GM19467 (cell line): ENCODE data around the gene TEX51.

Source experiments
- ATAC-seq: cut with Tn5 transposase; IDR thresholded peaks from one replicate; pipeline ENCODE4 v1.9.1; 2021; ENCODE audit warnings: mild to moderate bottlenecking, moderate library complexity; ENCODE audit not compliant: unreplicated experiment

TEX51 gene

GRCh38 chr2:126877861-126878565, 20.7 kb upstream of the TEX51 start:
- ATAC-seq: no peak

- ATAC-seq: no peak
Observed at GRCh38 chr2:126878601-126879000, 20.1 kb upstream of the TEX51 start.

GRCh38 chr2:126879348-126880298, 19.1 kb upstream of the TEX51 start:
- no peak for ATAC-seq

GRCh38 chr2:126880324-126880723, 18.4 kb upstream of the TEX51 start:
- ATAC-seq: no peak

GRCh38 chr2:126880817-126881216, 17.9 kb upstream of the TEX51 start:
- ATAC-seq: no peak

DNA sequence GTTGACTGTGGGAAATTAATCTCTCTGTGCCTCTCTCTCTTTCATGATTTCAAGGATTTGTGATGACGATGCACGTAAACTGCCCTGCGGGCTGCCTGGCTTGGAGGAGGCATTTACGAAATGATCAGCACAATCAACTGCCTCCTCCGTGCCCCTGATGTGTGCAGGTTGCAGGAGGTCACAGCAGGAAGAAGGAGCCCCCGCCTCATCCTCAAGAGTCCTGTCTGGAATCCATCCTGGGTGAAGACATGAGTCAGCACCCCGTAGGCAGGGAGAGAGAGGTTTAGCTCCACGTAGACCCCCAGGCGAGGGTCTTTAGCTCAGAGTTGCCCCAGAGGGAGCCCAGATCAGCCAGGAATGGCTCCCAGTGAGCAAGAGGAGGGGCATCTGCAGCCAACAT, 17.1 kb upstream of the TEX51 start:
- ATAC-seq: no peak

DNA sequence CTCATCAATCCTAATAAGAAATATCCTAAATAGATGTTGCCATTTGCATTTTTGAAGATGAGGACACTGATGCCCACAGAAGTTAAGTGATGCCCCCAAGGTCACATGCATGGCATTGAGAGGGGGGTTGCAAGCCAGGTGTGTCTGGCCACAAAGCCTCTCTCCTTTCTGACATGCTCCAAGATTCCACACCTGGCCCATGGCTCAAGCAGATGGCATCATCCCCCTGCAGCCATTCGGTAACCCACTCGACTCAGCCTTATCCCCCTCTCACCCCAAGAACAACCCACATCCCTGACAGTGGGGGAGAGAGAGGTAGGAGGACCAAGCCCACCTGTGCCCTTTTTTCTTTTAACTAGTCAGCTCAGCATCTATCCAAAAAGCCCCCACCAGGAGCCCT, 16.5 kb upstream of the TEX51 start:
- ATAC-seq: no peak

DNA sequence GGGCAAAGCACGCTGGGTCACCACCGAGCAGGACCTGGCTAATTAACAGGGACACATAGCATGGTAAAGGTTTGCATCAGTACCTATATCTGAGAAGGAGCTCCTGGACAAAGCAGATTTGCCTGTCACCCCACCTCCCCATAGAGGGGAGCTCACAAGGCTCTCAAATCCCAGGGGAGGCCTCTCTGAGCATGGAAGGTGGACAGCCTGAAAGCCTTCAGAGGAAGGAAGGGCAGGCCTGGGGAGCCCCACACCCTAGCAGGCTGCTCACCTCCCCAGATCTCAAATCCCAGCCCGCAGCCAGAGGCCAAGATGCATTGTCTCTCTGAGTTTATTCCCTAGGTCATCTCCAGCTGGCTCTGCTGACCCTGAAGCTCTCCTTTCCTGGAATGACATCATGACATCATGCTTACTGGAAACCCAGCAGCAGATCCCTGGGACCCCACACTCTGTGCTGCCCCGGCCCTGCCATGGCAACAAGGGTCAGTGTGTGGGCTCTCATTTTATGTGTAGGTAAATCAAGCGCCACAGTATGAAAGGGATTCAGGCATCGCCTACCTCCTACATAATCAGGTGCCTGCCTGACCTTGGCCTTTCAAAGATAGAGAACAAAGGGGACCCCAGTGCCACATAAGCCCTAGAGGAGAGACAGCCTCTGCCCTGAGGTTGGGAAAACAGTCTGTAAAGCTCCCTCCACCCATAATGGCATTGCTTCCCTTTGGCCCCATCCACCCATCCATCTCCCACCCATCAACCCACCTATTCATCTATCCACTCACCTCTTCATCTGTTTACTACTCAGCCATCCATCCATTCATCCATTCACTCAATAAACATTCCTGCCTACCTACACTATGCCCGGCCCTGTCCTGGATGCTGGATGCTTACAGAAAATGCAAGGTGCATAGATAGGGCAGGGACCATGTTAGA, 15.7 kb upstream of the TEX51 start:
- ATAC-seq: no peak

GRCh38 chr2:126883666-126884040, 15.0 kb upstream of the TEX51 start:
- no peak for ATAC-seq

DNA sequence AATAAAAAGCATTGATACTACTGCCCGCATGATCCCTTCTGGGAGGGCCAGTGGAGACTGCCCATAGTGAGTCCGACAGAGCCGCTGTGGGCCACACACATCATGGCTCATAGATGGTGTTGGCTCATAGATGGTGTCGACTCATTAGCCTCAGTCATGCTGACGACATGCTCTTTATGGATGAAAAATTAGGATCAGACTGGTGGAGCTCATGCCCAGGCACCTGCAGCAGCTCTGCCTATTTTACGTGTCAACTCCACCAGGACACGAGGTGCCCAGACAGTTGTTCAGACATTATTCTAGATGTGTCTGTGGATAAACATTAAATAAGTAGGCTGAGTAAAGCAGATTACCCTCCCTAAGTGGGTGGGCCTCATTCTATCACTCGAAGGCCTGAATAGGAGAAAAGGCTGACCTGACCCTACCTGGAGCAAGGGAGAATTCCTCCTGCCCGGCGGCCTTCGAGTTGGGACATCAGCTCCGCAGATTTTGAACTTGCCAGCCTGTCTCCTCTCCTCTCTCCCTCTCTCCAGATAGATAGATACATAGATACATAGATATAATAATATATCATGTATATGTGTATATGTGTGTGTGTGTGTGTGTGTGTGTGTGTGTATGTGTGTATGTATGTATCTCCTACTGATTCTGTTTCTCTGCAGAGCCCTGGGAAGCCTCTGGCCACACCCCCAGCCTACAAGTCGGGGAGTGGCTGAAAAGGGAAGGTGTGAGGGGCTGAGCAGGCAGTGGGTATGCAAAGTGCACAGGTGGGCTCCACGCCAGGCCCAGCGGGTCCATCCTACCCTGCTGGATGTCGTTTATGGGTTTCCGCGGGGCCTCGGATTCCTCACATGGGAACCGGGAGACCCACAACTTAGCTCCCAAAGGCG, 13.6 kb upstream of the TEX51 start:
- ATAC-seq: no peak

GRCh38 chr2:126885751-126886210, 12.9 kb upstream of the TEX51 start:
- ATAC-seq: no peak

DNA sequence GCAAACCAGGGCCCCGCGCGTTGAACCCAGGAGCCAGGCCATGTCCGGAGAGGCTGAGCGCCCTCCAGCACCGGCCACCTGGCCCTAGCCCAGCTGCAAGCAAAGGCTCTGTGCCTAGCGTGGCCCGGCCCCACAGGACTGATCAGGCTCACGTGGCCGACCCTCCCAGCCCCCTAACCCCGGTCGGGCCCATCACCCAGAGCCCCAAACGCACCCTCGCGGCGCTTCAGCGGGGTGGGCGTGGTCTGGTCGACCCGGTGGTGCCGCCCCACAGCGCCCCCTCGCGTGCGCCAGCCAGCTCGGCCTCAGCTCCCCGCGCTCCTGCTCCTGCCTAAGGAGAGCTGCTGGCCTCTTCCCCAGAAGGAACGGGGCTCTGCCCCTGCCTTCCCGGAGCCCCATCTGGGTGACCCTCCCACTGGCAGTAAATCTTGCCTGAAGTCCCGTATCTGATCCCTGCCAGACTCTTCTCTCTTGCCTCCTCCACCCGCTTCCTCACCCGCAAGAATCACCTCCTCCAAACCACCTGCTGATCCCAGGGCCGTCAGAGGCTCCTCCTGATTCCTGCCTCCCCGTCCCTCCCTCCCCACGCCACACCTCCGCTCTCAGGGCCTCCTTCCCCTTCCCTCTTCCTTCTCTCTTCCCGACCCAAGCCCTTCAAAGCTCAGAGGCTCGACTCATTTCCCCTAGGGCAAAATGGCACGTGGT, 12.3 kb upstream of the TEX51 start:
- ATAC-seq: peak; percentile 59

- ATAC-seq: no peak
Observed at GRCh38 chr2:126886916-126887280, 11.8 kb upstream of the TEX51 start.

DNA sequence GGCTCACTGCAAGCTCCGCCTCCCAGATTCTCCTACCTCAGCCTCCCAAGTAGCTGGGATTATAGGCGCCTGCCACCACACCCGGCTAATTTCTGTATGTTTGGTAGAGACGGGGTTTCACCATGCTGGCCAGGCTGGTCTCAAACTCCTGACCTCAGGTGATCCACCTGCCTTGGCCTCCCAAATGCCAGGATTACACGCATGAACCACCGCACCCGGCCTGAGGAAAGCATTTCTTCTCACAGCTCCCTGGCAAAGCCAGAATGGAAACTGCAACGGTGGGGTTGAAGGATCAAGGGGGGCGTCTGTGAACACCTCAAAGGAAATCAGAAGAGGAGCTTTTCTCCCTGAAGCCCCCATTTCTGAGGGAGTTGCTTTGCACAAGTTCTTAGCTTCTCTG, 11.2 kb upstream of the TEX51 start:
- ATAC-seq: no peak

GRCh38 chr2:126888046-126888445, 10.6 kb upstream of the TEX51 start:
- ATAC-seq: no peak

DNA sequence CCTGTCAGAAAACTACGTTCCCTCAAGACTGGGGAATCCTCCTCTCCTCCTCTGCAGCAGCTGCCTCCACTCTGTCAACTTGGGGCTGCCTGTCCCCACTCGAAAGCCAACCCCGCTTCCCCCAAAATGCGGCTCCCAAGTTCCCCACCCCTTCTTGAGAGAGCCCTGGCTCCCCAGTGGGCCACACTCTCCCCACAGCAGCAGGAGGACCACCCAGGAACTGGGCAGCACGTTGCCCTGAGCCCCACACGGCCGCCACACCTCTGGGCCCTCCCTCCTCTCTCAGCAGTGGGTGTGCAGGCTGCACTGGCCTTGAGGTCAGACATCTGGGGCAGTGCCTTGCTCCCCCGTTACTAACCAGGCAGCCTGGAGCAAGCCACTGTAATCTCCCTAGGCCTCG, 9.6 kb upstream of the TEX51 start:
- ATAC-seq: no peak

- no peak for ATAC-seq
Observed at GRCh38 chr2:126889496-126890135, 9.1 kb upstream of the TEX51 start.

- no peak for ATAC-seq
Observed at GRCh38 chr2:126890136-126890510, 8.6 kb upstream of the TEX51 start.
